DND-41 (cell line): ENCODE data around the gene ST6GALNAC6.

Experiments used
- ATAC-seq: fragments of 200-7000 bp; cut with Tn5 transposase; 3 replicates; pipeline ENCODE4 v1.9.1; 2021; ENCODE audit warnings: low read depth; ENCODE audit not compliant: insufficient read depth
- DNase-seq: peaks from one replicate; pipeline ENCODE4 v3.0.0-alpha.2; 2020
- H2AFZ ChIP-seq: 2 replicates; pipeline ENCODE4 v1.6.0; 2012; ENCODE audit warnings: low read depth, low read length
- H3K27ac ChIP-seq: 2 replicates; pipeline ENCODE4 v1.5.1; 2012; ENCODE audit warnings: low read length, inconsistent platforms
- H3K27me3 ChIP-seq: fragments of 200-600 bp; sonication (generic); 2 replicates; pipeline ENCODE4 v1.6.0; 2012; ENCODE audit warnings: low read length, mild to moderate bottlenecking, inconsistent platforms; ENCODE audit not compliant: insufficient read depth, poor library complexity
- H3K36me3 ChIP-seq: 2 replicates; pipeline ENCODE4 v1.5.1; 2012; ENCODE audit warnings: low read length, inconsistent platforms; ENCODE audit not compliant: insufficient read depth
- H3K4me1 ChIP-seq: 2 replicates; pipeline ENCODE4 v1.5.1; 2012; ENCODE audit warnings: mild to moderate bottlenecking, low read length; ENCODE audit not compliant: insufficient read depth
- H3K4me2 ChIP-seq: 2 replicates; pipeline ENCODE4 v1.6.0; 2012; ENCODE audit warnings: mild to moderate bottlenecking, moderate library complexity, low read length, inconsistent platforms; ENCODE audit not compliant: insufficient read depth
- H3K4me3 ChIP-seq, 2 experiments: fragments of 200-600 bp in 1 of 2; shearing (Covaris generic) in 1 of 2; 2 replicates each; pipeline ENCODE4 v1.5.1; 2012 to 2016; ENCODE audit warnings: inconsistent platforms in 2 of 2, low read length in 2 of 2, mild to moderate bottlenecking in 2 of 2, low read depth in 1 of 2, moderate library complexity in 1 of 2
- H3K79me2 ChIP-seq: 2 replicates; pipeline ENCODE4 v1.6.0; 2012; ENCODE audit warnings: low read length, inconsistent platforms; ENCODE audit not compliant: insufficient read depth
- H3K9ac ChIP-seq: 2 replicates; pipeline ENCODE4 v1.6.0; 2012; ENCODE audit warnings: low read depth, mild to moderate bottlenecking, inconsistent platforms, low read length, moderate library complexity
- H3K9me3 ChIP-seq: 2 replicates; pipeline ENCODE4 v1.5.1; 2012; ENCODE audit warnings: low read length, moderate library complexity, mild to moderate bottlenecking, inconsistent platforms; ENCODE audit not compliant: insufficient read depth, severe bottlenecking
- H4K20me1 ChIP-seq: 2 replicates; pipeline ENCODE4 v1.6.0; 2012; ENCODE audit warnings: low read length; ENCODE audit not compliant: insufficient read depth
- EZH2 ChIP-seq: IDR thresholded peaks from 3 replicates; pipeline ENCODE4 v1.6.1; 2012; ENCODE audit warnings: borderline replicate concordance, low read depth, mild to moderate bottlenecking, moderate library complexity, low read length, inconsistent platforms; ENCODE audit not compliant: severe bottlenecking
- TF ChIP-seq, protein P1 (sequence below): IDR thresholded peaks from 2 replicates; pipeline ENCODE4 v1.5.1; 2012; ENCODE audit warnings: borderline replicate concordance, low read length, moderate library complexity, mild to moderate bottlenecking; ENCODE audit not compliant: poor library complexity, severe bottlenecking; ENCODE audit errors: extremely low read depth

ST6GALNAC6 gene

DNA sequence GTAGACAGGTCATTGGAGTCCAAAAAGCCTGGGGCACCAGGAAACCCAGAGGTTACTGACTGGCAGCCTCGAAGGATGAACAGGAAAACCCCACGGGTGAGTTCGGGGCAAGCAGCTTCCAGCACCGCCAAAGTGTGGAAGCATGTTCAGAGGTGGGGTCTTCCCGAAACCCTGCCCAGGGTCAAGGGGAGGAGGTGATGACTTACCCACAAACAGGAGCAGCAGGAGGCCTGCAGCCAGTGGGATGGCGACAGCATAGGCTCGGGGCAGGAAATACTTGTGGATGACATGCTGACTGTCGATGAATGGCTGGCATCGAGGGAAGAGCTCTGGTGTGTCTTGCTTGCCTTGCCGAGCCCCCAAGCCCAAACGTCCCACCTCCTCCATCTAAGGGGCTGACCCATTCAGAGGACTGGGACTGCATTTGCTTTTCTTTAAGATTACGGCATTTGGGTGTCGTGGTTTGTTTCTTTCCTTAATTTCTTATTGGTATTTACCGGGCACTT is 37.0 kb upstream of the ST6GALNAC6 start:
- Histone ChIP-seq H3K4me1 (peaks cover 37% of the 10 kb centered on the region), H3K79me2 (peaks cover 38% of the 10 kb centered on the region), H4K20me1 (peaks cover 32% of the 10 kb centered on the region), H3K36me3 (peaks cover 26% of the 10 kb centered on the region), H3K9me3 (no peaks in the 10 kb centered on the region), H3K27me3 (no peaks in the 10 kb centered on the region), H3K4me3 (peak overlapping the region; percentile 85 to 91; a peak in 3 of 4 replicates), H2AFZ (no peak overlapping the region), H3K27ac (peak overlapping the region; percentile 86), H3K9ac (peak overlapping the region; percentile 74), H3K4me2 (peak overlapping the region; percentile 74)
- ATAC-seq (no peak), DNase-seq (no peak)
- no peak for TF ChIP-seq EZH2
- TF ChIP-seq, protein P1, sequence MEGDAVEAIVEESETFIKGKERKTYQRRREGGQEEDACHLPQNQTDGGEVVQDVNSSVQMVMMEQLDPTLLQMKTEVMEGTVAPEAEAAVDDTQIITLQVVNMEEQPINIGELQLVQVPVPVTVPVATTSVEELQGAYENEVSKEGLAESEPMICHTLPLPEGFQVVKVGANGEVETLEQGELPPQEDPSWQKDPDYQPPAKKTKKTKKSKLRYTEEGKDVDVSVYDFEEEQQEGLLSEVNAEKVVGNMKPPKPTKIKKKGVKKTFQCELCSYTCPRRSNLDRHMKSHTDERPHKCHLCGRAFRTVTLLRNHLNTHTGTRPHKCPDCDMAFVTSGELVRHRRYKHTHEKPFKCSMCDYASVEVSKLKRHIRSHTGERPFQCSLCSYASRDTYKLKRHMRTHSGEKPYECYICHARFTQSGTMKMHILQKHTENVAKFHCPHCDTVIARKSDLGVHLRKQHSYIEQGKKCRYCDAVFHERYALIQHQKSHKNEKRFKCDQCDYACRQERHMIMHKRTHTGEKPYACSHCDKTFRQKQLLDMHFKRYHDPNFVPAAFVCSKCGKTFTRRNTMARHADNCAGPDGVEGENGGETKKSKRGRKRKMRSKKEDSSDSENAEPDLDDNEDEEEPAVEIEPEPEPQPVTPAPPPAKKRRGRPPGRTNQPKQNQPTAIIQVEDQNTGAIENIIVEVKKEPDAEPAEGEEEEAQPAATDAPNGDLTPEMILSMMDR, result no peak

DNA sequence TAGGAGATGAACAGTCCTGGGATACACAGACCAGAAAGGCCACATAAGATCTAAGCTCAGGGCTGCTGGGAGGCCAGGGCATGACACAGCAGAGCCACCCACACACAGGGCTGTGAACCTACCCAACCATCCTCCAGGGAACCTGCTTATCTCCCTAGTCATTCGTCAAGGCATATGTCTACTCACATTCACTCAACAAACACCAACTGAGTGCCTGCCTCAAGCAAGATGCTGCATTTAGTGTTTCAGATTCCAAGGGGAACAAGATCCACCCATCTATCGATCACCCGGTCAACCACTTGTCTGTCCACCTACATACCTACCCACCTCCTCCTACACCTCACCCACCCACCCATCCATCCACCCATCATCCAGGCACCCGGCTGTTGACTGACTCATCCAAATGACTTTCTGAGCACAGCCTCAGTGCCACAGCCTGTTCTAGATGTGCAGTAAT is 36.4 kb upstream of the ST6GALNAC6 start:
- H3K9me3 ChIP-seq, result no peaks in the 10 kb centered on the region
- H3K36me3 ChIP-seq, result peaks cover 26% of the 10 kb centered on the region
- TF ChIP-seq EZH2, result no peak
- TF ChIP-seq, protein P1, result no peak
- H2AFZ ChIP-seq, result no peak overlapping the region
- H3K4me3 ChIP-seq, result peak overlapping the region in 1 of 2 experiments; percentile 91; a peak in 3 of 4 replicates
- peaks cover 38% of the 10 kb centered on the region for H3K79me2 ChIP-seq
- H3K4me1 ChIP-seq, result peaks cover 37% of the 10 kb centered on the region
- H4K20me1 ChIP-seq, result peaks cover 32% of the 10 kb centered on the region
- no peaks in the 10 kb centered on the region for H3K27me3 ChIP-seq
- DNase-seq (no peak), ATAC-seq (no peak)
- peak overlapping the region; percentile 74 for H3K9ac ChIP-seq
- H3K4me2 ChIP-seq, result peak overlapping the region; percentile 74
- H3K27ac ChIP-seq, result peak overlapping the region; percentile 36; the same call in 1 of the 2 replicates

DNA sequence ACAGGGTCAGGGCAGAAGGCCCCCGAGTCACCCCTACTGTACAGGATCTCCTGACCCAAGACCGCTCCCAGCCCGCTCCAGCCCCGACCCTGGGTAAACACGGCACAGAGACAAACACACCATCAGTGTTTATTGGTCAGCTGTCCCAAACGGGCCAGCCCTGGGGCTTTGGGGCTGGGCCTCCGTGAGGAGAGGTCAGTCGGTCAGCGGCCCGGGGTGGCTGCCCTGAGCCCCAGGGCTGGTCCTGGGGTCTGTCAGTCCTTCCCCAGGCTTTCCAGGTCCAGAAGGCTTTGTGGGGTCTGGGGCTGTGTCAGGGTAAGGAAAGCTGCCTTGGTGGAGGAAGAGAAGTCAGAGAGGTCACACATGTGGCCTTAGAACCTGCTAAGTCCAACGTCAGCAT is 35.6 kb upstream of the ST6GALNAC6 start:
- 0 out of 2 replicates have a peak overlapping the region, but pooled peaks have one; percentile 15 for H3K9ac ChIP-seq
- H3K4me2 ChIP-seq, result peak overlapping the region; percentile 74
- no peak overlapping the region for H2AFZ ChIP-seq
- TF ChIP-seq, protein P1, result no peak
- no peak for TF ChIP-seq EZH2
- peaks cover 38% of the 10 kb centered on the region for H3K79me2 ChIP-seq
- peaks cover 32% of the 10 kb centered on the region for H4K20me1 ChIP-seq
- no peak for DNase-seq
- H3K36me3 ChIP-seq, result peaks cover 26% of the 10 kb centered on the region
- no peaks in the 10 kb centered on the region for H3K27me3 ChIP-seq
- no peak overlapping the region; a peak in 1 of 4 replicates for H3K4me3 ChIP-seq
- H3K4me1 ChIP-seq, result peaks cover 37% of the 10 kb centered on the region
- no peaks in the 10 kb centered on the region for H3K9me3 ChIP-seq
- no peak for ATAC-seq
- H3K27ac ChIP-seq, result 0 out of 2 replicates have a peak overlapping the region, but pooled peaks have one; percentile 8
